IgD-negative memory B cell (primary cell): ENCODE data around the gene ADRA2C. TPM values are rescaled to one million over a fixed set of nuclear protein-coding genes. Genes with fewer than 3 reads are reported as not detected.

Experiments used
- H3K27ac Mint-ChIP-seq, 3 donors: one replicate each; pipeline ENCODE4 v1.8.0; 2020 to 2022; ENCODE audit warnings: mild to moderate bottlenecking in 3 of 3, mixed read lengths in 3 of 3, moderate library complexity in 1 of 3
- H3K27me3 Mint-ChIP-seq: one replicate; pipeline ENCODE4 v1.8.0; 2021; ENCODE audit warnings: mixed read lengths
- H3K36me3 Mint-ChIP-seq: one replicate; pipeline ENCODE4 v1.8.0; 2020; ENCODE audit warnings: mild to moderate bottlenecking, mixed read lengths
- H3K4me1 Mint-ChIP-seq, 3 donors: one replicate each; pipeline ENCODE4 v1.8.0; 2020 to 2022; ENCODE audit warnings: mixed read lengths in 3 of 3, mild to moderate bottlenecking in 1 of 3
- H3K4me3 Mint-ChIP-seq, 4 donors: one replicate each; pipeline ENCODE4 v1.8.0; 2020 to 2022; ENCODE audit warnings: mild to moderate bottlenecking in 4 of 4, mixed read lengths in 4 of 4, moderate library complexity in 3 of 4
- H3K9me3 Mint-ChIP-seq, 3 donors: one replicate each; pipeline ENCODE4 v1.8.0; 2020 to 2021; ENCODE audit warnings: mixed read lengths in 3 of 3, mild to moderate bottlenecking in 1 of 3
- polyA plus RNA-seq: library from polyadenylated mRNA; unstranded; fragments of 300-500 nt; fragmentation: Illumina TruSeq; gene quantifications from one replicate; pipeline ENCODE4 v1.2.3, GENCODE V29; 2021

ADRA2C gene
- polyA plus RNA-seq, 1 donor from 2014 or later: not detected

GRCh38 chr4:3744232-3744631 lies 22.0 kb upstream of the ADRA2C start:
- peaks cover 3% of the 10 kb centered on the region for H3K36me3 Mint-ChIP-seq
- no peak overlapping the region for H3K27ac Mint-ChIP-seq
- peaks cover 2 to 5% (median 4%) of the 10 kb centered on the region in 3 donors for H3K9me3 Mint-ChIP-seq
- no peak overlapping the region for H3K4me3 Mint-ChIP-seq
- H3K4me1 Mint-ChIP-seq: peaks cover 0 to 6% (median 1%) of the 10 kb centered on the region in 3 donors
- H3K27me3 Mint-ChIP-seq: peaks cover 35% of the 10 kb centered on the region

GRCh38 chr4:3744901-3745300 lies 21.3 kb upstream of the ADRA2C start:
- Mint-ChIP-seq H3K9me3 (peaks cover 2 to 5% (median 4%) of the 10 kb centered on the region in 3 donors), H3K36me3 (peaks cover 3% of the 10 kb centered on the region), H3K4me1 (peaks cover 0 to 6% (median 1%) of the 10 kb centered on the region in 3 donors), H3K27me3 (peaks cover 37% of the 10 kb centered on the region), H3K4me3 (peak overlapping the region in 1 of 4 donors; percentile 17), H3K27ac (no peak overlapping the region)

GRCh38 chr4:3745886-3746656 lies 20.1 kb upstream of the ADRA2C start:
- Mint-ChIP-seq H3K27me3 (peaks cover 41% of the 10 kb centered on the region), H3K27ac (no peak overlapping the region), H3K4me3 (no peak overlapping the region), H3K9me3 (peaks cover 2 to 5% (median 4%) of the 10 kb centered on the region in 3 donors), H3K36me3 (peaks cover 3% of the 10 kb centered on the region), H3K4me1 (peaks cover 0 to 6% (median 1%) of the 10 kb centered on the region in 3 donors)

- H3K27me3 Mint-ChIP-seq: peaks cover 44% of the 10 kb centered on the region
- H3K4me1 Mint-ChIP-seq: peaks cover 0 to 6% (median 1%) of the 10 kb centered on the region in 3 donors
- no peak overlapping the region for H3K27ac Mint-ChIP-seq
- H3K4me3 Mint-ChIP-seq: no peak overlapping the region
- peaks cover 3% of the 10 kb centered on the region for H3K36me3 Mint-ChIP-seq
- H3K9me3 Mint-ChIP-seq: peaks cover 2 to 5% (median 4%) of the 10 kb centered on the region in 3 donors
These were observed 19.2 kb upstream of the ADRA2C start for GRCh38 chr4:3746701-3747580.

GRCh38 chr4:3747581-3747904 lies 18.6 kb upstream of the ADRA2C start:
- Mint-ChIP-seq H3K27ac (no peak overlapping the region), H3K36me3 (peaks cover 3% of the 10 kb centered on the region), H3K9me3 (peaks cover 2 to 5% (median 4%) of the 10 kb centered on the region in 3 donors), H3K27me3 (peaks cover 49% of the 10 kb centered on the region), H3K4me1 (peaks cover 0 to 6% (median 1%) of the 10 kb centered on the region in 3 donors), H3K4me3 (no peak overlapping the region)

- Mint-ChIP-seq H3K27ac (no peak overlapping the region), H3K4me1 (peaks cover 0 to 6% (median 1%) of the 10 kb centered on the region in 3 donors), H3K27me3 (peaks cover 51% of the 10 kb centered on the region), H3K36me3 (peaks cover 3% of the 10 kb centered on the region), H3K9me3 (peaks cover 0 to 2% (median 0%) of the 10 kb centered on the region in 3 donors), H3K4me3 (no peak overlapping the region)
These were observed 17.9 kb upstream of the ADRA2C start for GRCh38 chr4:3748136-3748898.

- H3K36me3 Mint-ChIP-seq: peaks cover 3% of the 10 kb centered on the region
- H3K9me3 Mint-ChIP-seq: peaks cover 0 to 2% (median 0%) of the 10 kb centered on the region in 3 donors
- H3K27ac Mint-ChIP-seq: no peak overlapping the region
- H3K27me3 Mint-ChIP-seq: peaks cover 49% of the 10 kb centered on the region
- H3K4me1 Mint-ChIP-seq: peaks cover 0 to 6% (median 1%) of the 10 kb centered on the region in 3 donors
- no peak overlapping the region for H3K4me3 Mint-ChIP-seq
These were observed 17.1 kb upstream of the ADRA2C start for GRCh38 chr4:3749081-3749480.

GRCh38 chr4:3750334-3750733 lies 15.9 kb upstream of the ADRA2C start:
- Mint-ChIP-seq H3K4me1 (peaks cover 0 to 6% (median 1%) of the 10 kb centered on the region in 3 donors), H3K4me3 (no peak overlapping the region), H3K27ac (no peak overlapping the region), H3K36me3 (peaks cover 3% of the 10 kb centered on the region), H3K27me3 (peaks cover 43% of the 10 kb centered on the region), H3K9me3 (peaks cover 0 to 5% (median 0%) of the 10 kb centered on the region in 3 donors)

- Mint-ChIP-seq H3K27me3 (peaks cover 37% of the 10 kb centered on the region), H3K27ac (no peak overlapping the region), H3K4me3 (no peak overlapping the region), H3K9me3 (peaks cover 0 to 3% (median 0%) of the 10 kb centered on the region in 3 donors), H3K4me1 (no peaks in the 10 kb centered on the region), H3K36me3 (peaks cover 3% of the 10 kb centered on the region)
These were observed 14.2 kb upstream of the ADRA2C start for GRCh38 chr4:3752022-3752421.

GRCh38 chr4:3753726-3754412 lies 12.3 kb upstream of the ADRA2C start:
- Mint-ChIP-seq H3K27me3 (peaks cover 30% of the 10 kb centered on the region), H3K36me3 (no peaks in the 10 kb centered on the region), H3K27ac (no peak overlapping the region), H3K4me3 (no peak overlapping the region), H3K4me1 (no peaks in the 10 kb centered on the region), H3K9me3 (peaks cover 0 to 3% (median 0%) of the 10 kb centered on the region in 3 donors)

- peaks cover 19% of the 10 kb centered on the region for H3K27me3 Mint-ChIP-seq
- no peak overlapping the region for H3K4me3 Mint-ChIP-seq
- peaks cover 0 to 3% (median 0%) of the 10 kb centered on the region in 3 donors for H3K9me3 Mint-ChIP-seq
- no peaks in the 10 kb centered on the region for H3K4me1 Mint-ChIP-seq
- no peaks in the 10 kb centered on the region for H3K36me3 Mint-ChIP-seq
- no peak overlapping the region for H3K27ac Mint-ChIP-seq
These were observed 9.7 kb upstream of the ADRA2C start for GRCh38 chr4:3756343-3757059.

- no peak overlapping the region for H3K4me3 Mint-ChIP-seq
- H3K36me3 Mint-ChIP-seq: no peaks in the 10 kb centered on the region
- H3K27ac Mint-ChIP-seq: no peak overlapping the region
- no peaks in the 10 kb centered on the region for H3K4me1 Mint-ChIP-seq
- H3K27me3 Mint-ChIP-seq: peaks cover 8% of the 10 kb centered on the region
- H3K9me3 Mint-ChIP-seq: peaks cover 0 to 3% (median 0%) of the 10 kb centered on the region in 3 donors
These were observed 6.9 kb upstream of the ADRA2C start for GRCh38 chr4:3759236-3759635.

- H3K36me3 Mint-ChIP-seq: no peaks in the 10 kb centered on the region
- H3K27me3 Mint-ChIP-seq: peaks cover 15% of the 10 kb centered on the region
- no peak overlapping the region for H3K4me3 Mint-ChIP-seq
- no peaks in the 10 kb centered on the region for H3K9me3 Mint-ChIP-seq
- H3K4me1 Mint-ChIP-seq: no peaks in the 10 kb centered on the region
- H3K27ac Mint-ChIP-seq: no peak overlapping the region
These were observed 5.8 kb upstream of the ADRA2C start for GRCh38 chr4:3760346-3760745.

GRCh38 chr4:3760841-3761240 lies 5.3 kb upstream of the ADRA2C start:
- Mint-ChIP-seq H3K4me3 (no peak overlapping the region), H3K27ac (no peak overlapping the region), H3K4me1 (no peaks in the 10 kb centered on the region), H3K27me3 (peaks cover 15% of the 10 kb centered on the region), H3K36me3 (no peaks in the 10 kb centered on the region), H3K9me3 (no peaks in the 10 kb centered on the region)
